MM.1S (cell line): ENCODE measurements around the gene CDON.

Source experiments
- EZH2 ChIP-seq: fragments of 300-600 bp; sonication (generic); optimal IDR thresholded peaks from 2 replicates; pipeline ENCODE3; 2017; ENCODE audit warnings: low read depth, mild to moderate bottlenecking, antibody characterized with exemption, low read length, mixed read lengths
- EZH2phosphoT487 ChIP-seq: fragments of 300-600 bp; sonication (generic); IDR thresholded peaks from 2 replicates; pipeline ENCODE4 v1.6.1; 2018; ENCODE audit warnings: antibody characterized with exemption, low read length
- TF ChIP-seq, protein P1 (sequence below): fragments of 300-600 bp; sonication (generic); IDR thresholded peaks from 2 replicates; pipeline ENCODE4 v1.5.1; 2016; ENCODE audit warnings: antibody characterized with exemption, low read length, mixed read lengths

DNA sequence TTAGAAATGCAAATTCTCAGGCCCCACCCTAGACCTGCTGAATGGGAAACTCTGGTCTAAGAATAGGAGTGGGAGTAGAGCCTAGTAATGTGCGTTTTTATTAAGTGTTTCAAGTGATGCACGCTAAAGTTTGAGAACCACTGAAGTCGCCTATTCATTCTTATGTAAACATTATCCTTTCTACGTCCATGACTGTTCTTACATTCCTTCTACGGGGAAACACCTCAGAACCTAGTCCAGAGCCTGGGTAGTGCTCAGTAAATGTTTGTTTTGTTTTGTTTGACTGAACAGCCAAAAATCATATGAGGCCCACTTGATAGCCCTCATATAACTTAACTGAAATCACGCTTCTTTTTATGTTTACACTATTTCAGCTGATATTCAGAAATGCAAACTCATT is 87.0 kb downstream of the CDON start:
- TF ChIP-seq, protein P1, sequence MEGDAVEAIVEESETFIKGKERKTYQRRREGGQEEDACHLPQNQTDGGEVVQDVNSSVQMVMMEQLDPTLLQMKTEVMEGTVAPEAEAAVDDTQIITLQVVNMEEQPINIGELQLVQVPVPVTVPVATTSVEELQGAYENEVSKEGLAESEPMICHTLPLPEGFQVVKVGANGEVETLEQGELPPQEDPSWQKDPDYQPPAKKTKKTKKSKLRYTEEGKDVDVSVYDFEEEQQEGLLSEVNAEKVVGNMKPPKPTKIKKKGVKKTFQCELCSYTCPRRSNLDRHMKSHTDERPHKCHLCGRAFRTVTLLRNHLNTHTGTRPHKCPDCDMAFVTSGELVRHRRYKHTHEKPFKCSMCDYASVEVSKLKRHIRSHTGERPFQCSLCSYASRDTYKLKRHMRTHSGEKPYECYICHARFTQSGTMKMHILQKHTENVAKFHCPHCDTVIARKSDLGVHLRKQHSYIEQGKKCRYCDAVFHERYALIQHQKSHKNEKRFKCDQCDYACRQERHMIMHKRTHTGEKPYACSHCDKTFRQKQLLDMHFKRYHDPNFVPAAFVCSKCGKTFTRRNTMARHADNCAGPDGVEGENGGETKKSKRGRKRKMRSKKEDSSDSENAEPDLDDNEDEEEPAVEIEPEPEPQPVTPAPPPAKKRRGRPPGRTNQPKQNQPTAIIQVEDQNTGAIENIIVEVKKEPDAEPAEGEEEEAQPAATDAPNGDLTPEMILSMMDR, result no peak
- TF ChIP-seq EZH2, result no peak
- no peak for TF ChIP-seq EZH2phosphoT487
